HG03378 (cell line): Measurements from ENCODE around the gene SMTNL2.

ENCODE experiments used
- ATAC-seq: cut with Tn5 transposase; IDR thresholded peaks from one replicate; pipeline ENCODE4 v1.9.1; 2021; ENCODE audit warnings: mild to moderate bottlenecking, moderate library complexity; ENCODE audit not compliant: unreplicated experiment

The SMTNL2 gene

DNA sequence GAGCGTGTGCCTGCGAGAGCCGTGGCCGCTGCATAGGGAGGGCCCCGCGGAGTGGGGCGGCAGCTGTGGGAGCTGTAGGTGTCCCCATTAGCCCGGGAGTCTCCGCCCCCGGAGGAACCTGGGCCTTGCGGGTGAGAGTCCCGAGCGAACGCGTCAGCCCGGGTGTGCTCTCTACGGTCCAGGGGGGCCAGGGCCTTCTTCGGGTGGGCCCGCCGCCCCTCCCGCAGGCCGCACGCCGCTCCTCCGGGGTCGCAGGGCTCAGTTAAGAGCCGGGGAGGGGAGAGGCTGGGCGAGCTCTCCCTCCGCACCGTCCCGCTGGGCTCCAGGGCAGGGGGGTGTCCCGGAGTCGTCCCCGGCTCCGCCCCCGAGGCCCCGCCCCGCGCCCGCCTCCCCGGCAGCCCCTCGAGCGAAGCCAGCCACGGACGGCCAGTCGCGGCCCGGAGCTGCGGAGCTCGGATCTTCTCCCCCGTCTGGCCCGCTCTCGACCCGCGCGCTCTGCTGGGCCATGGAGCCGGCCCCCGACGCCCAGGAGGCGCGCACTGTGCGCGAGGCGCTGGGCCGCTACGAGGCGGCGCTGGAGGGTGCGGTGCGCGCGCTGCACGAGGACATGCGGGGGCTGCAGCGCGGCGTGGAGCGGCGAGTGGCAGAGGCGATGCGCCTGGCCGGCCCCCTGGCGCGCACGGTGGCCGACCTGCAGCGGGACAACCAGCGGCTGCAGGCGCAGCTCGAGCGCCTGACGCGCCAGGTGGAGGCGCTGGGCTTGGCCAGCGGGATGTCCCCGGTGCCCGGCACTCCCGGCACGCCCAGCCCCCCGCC, at the start of gene SMTNL2:
SMTNL2 (plus strand) TSS at position 429 of the 816 bp plus-strand sequence; CDS start at position 506, 77 bp downstream.
- ATAC-seq: no peak

DNA sequence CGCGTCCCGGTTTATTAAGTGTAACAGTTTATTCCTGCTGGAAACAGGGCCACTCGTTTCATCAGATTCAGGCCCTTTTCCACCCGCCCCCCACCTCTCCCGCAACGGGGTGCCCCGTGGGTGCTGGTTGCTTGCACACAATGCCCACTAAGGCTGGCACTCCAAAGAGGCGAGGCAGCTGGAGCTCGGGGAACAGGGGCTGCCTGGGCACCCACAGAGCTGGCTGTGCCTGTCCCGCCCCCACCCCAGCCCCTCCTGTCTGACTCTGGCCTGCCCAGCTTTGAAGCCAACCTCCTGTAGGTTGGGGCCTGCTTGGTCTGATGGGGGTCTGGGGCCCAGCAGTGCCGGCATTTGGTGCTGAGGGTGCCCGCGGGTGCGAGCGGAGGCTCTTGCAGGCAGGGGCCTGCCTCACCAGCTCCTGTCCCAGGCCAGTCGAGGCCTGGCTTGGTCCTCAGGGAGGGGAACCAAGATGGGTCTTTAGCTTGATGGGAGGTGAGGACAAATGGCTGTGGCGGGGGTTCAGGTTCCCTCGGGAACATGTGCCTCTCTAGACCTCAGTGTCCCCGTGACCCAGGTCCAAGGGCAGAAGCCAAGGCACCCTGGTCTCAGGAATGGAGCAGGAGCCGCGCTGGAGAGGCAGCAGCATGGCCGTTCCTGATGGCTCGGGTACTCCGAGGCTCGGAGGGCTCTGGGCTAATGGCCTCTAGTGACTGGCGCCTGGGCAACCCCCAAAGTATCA, 49.2 kb upstream of the SMTNL2 start:
- no peak for ATAC-seq

DNA sequence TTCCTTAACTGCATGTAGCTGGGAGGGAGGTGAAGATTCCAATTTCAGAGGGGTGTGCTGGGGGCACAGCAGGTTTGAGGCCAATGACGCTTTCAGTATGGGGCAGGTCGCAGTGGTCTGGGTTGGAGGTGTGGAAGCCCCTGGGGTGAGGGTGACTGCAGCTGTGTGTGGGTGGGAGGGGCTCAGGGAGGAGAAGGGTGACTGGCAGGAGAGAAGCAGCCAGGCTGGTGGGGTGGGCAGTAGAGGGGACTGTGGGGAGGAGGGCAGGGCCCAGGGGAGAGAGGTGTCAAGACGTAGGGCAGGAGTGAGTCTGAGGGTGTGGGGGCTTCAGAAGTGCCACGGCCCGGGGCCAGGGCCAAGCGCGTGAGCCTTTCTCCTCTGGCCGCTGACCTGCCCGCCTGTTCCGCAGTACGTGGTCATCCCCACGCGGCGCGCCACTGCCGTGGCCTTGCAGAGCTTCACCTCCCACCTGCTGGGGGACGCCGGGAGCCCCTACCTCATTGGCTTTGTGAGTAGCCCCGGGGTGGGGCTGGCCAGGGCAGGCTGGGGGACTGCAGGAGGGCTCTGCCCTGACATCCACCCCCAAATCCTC, 48.6 kb upstream of the SMTNL2 start:
- ATAC-seq: no peak

DNA sequence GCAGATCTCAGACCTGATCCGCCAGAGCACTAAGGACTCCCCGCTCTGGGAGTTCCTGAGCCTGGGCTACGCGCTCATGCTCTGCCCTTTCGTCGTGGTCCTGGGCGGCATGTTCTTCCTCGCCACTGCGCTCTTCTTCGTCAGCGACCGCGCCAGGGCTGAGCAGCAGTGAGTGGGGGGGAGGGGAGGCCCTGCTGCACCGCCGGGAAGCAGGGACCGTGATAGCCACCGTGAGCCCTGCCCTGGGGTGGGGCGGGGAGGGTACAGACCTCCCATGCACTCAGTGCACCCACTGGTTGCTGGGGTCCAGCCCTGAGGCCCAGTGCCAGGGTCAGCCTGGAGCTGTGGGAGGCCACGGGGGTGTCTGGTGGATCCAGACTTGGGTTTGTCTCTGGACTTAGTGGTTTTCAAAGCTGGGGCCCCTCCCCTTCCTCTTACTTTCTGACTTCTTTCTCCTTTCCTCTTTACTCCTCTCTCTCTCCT, 48.0 kb upstream of the SMTNL2 start:
- no peak for ATAC-seq

DNA sequence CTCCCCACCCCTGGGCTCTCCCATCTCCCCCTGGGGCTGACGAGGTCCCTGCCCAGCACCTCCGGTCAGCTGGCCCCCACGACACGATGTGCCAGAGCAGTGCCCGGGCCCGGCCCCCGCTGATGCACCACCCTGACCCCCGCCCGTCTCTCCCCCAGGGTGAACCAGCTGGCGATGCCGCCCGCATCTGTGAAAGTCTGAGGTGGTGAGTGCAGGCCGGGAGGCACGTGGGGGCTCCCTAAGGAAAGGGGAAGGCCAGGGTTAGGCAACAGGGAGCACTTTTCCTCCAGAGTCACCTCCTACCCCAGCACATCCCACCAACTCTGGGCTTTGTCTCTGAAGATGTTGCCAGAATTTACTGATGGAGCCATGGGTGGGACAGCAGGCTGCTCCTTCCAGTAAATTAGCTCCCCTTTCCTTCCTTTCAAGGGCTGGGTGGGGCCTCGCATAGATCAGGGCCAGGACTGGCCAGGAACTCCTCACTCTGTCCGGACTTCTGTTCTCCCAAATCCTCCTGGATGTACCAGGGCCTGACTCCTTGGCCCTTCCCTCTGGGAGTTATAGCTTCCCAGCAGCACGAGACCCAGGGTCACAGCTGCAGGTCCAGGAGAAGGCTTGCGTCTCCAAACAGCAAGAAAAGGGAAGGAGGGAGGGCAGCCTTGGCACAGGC, 47.5 kb upstream of the SMTNL2 start:
- ATAC-seq: no peak

DNA sequence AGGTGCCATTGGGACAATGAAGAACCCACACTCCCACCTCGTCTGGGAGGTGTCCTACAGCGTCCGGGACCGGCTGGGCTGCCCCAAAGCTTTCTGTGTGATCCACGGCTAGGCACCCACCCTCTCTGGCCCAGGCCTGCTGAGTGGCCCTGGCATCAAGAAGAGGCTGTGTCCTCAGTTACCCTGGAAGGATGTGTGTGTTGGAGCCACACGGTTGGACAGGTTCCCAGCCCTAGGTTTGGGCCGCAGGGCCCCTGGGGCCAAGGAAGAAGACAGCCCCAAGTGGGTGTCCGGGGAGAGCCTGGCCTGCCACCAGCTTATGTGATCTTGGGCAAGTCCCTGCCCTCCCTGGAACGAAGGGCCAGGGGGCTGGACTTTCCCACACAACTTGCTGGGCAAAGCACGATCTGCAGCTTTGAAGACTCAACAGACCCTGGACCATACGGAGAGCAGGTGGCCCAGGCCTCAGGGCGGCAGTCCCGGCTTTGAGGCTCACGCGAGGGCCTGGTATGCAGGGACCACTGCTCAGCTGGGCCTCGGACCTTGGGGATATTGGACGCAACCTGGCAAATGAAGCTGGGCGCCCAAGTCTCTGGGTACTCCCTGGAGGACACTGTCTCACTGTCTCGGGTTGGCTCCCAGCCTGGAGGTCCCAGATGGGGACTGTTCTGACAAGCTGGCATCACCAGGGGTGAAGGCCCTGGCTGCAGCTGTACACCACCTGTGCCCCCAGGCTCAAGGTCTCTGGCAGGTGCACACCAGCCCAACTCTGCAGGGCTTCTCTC, 46.7 kb upstream of the SMTNL2 start:
- ATAC-seq: no peak

DNA sequence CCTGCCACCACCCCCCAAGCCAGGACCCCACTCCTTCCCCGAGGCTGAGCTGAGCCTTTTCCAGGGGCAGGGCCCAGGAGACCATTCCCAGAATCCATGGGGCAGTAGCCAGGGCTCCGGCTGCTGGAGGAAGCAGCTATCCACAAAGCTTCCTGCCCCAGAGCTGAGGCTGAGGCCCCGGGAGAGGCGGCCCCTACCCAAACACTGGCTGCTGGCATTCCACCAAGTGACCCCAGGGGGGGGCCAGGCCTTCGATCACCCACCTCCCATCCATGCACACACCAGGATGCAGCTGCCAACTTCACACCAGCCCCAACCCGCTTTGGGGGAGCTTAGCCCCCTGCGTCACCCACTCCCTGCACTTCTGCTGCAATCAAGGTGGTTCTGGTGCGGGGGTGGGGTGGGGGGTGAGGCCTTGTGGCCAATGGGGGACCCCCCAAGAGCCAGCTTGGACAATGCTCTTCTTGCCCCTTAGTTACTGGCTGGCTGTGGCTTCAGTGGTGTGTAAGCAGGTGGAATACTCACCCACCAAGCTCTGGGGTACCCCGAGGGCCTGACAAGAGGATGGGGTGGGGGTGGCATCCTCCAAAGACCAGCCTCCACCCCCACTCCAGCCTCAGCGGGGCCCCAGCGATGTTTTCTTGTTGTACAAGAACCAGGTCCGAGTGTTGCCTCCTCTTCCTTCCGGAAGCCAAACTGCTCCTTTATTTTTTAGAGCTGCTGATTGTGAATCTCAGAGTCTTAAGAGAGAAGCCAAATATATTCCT, 45.9 kb upstream of the SMTNL2 start:
- no peak for ATAC-seq

DNA sequence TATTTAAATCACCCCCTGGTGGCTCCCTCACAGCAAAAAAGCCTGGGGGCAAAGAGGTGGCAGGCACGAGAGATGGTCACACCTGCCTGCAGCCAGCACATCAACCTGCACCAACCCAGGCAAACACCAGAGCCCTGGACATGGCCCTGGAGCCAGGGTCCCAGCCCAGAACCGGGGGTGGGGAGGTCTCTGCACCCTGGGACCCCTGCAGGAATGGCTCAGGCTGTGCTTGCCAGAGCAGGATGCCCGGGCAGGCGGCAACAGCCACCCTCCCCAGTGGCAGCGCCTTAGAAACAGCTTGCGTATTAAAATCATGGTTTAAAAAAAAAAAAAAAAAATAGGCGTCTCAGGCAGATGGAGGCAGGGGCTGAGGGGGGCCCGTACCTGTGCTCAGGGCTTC, 45.3 kb upstream of the SMTNL2 start:
- no peak for ATAC-seq

DNA sequence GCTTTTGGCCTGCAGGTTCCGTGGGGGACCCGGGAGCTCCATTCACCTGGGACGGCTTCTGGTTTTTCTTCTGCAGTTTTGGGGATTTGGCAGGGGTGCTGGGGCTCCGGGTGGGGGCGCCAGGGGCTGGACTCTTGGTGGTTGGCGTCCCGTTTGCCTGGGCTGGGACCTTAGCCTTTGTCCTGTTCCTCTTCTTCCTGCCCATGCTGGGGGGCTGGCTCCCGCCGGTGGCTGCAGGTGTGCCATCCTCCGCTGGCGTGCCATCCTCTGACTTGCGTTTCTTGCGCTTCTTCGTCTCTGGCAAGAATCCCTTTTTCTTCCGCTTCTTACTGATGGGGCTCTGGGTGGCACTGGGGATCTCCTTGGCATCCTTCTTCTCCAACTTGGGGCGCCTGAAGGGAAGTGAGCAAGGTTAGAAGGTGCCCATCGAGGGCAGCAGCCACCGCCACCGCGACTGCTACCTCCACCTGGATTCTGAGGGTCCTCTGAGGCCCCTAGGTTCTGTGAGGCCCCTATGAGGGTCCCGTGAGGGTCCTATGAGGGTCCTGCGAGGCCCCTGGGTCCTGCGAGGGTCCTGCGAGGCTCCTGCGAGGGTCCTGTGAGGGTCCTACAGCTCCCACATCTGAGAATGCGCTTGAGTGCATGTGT, 44.6 kb upstream of the SMTNL2 start:
- no peak for ATAC-seq

DNA sequence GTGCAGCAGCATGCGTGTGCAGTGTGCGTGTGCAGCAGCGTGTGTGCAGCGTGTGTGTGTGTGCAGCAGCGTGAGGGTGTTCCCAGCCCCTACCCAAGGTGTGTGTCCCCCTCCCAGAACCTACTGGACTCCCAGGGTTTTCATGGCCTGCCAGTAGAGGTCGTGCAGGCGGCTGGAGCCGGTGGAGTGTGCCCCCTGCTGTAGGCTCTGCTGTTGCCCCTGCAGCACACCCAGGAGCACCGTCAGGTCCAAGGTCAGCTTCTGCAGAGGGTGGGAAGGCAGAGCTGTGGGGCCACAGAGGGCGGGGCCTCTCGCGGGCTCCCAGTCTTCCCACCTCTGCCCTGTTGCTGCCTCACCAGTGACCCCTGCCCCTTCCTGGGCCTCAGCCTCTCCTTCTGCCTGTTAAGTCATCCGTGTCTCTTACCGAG, 44.1 kb upstream of the SMTNL2 start:
- ATAC-seq: no peak

DNA sequence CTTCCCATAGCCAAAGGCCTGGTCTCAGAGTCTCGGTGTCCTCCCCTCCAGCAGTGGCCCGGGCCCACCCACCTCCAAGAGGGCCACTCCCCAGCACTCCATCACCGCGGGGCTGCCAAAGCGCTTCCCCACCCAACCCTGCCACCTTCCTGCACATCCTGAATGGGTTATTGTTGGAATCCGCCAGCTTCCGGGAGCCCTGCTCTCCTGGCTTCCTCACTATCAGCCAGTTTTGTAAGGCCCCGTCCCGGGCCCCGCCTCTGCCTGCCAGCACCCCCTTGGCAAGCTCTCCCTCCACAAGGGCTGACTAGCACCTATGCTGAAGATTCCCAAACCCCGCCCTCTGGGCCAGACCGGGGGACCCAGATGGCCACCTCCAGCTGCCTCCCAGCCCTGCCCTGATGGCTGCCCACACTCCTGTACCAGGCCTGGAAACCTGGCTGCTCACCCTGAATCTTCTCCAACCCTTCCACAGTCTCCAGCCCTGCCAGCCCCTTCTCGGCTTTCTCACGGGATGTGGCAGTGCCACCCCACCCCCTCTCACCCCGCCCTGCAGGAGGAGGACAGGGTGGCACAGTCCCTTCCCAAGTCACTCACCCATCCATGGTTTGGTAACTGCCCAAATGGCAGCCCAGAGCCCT, 43.5 kb upstream of the SMTNL2 start:
- no peak for ATAC-seq

DNA sequence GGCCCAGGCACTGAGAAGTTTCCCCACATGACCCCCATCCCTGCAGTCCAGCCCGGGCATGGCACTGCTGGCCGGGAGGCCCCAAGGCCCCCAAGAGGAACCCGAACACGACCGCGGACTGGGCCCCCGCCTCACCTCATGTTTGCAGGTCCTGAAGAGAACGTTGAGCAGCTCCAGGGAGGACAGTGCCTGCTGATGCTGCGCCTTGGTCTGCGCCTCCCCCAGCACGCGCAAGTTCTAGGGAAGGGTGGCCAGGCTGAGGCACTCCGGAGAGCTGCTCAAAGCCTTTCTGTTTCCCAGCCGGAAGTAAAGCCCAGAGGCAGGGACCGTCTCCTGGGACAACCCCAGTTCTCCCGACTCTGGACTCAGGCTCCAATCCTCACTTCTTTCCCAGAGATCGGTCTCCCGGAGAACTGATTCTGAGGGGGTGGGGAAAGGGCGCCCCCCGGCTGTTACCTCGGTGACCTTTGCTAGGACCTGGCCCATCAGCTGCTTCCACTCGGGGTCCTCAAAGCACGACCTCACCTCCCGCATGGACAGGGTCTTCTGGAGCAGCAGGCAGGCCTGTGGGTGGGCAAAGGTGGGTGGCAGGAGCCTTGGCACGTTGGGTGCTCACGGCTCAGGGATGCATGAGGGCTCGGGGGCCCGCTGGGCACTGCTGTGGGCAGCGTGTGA, 42.9 kb upstream of the SMTNL2 start:
- no peak for ATAC-seq

DNA sequence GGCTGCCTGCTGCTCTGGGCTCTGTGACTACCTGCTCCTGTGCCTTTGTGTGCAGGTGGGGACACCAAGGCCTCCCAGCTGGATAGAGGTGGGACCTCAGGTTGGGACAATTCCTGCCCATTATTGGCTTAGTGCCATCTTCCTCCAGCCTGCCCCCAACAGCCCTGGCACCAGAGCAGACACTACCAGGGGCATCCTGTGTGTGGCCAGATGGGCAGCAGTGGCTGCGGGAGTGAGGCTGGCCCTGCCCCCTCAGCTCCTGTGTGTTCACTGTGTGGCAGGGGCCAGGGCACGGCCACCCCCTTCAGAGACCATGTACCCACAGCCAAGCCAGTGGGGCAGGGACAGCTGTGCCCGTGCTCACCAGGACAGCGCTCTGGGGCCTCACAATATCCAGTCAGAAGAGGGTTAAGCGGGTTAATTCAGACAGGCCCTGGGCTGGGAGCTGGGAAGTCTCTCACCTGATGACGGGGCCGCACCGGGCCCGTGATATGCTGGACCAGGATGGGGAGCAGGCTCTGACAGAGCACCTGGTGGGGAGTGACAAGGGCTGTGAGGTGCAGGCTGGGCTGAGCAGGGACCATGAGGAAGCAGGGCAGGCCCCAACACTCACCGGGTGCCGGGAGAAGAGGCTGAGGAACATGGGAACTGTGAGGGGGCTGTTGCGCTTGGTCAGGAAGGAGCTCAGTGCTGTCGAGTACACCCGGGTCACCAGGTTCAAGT, 42.2 kb upstream of the SMTNL2 start:
- ATAC-seq: no peak

DNA sequence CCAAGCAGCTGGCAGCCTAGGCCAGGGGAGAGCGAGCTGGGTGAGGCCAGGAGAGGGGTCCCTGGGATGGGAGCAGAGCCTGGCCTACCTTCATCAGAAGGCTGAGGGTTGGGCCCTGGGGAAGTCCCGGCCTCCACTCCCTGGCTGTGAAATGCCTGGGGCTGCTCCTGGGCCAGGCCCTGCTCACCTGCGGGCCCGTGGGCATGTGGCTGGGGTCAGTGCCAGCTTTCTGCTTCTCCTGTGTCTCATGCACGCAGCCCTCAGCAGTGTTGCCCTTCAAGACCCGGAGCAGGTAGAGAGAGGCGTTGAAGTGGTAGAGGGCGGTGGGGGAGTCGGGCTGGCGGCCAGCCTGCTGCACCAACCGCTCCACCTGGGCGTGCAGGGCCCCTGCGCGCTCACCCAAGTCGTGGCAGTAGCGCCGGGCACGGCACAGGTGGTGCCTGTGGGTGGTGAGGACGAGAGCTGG, 41.6 kb upstream of the SMTNL2 start:
- ATAC-seq: no peak

DNA sequence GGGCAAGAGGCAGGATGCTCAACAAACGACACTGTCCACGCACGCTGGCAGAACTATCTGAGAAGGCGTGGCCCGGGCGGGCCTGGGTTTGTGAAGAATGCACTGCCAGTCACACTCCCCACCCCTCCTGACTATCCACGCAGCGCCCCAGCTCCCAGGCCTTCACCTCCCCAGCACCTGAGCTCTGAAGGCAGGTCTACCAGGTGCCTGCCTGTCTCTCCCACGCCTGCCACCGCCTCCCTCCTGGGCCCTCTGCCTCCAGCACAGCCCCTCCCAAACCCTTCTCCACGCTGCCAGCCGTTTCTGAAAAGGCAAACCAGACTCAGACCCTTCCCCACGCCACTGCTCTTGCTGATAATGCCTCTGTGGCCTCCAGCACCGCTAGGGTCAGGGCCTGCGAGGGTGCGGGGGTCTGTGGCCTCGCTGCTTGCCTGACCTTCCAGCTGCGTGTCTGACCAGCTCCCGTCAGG, 40.7 kb upstream of the SMTNL2 start:
- no peak for ATAC-seq

DNA sequence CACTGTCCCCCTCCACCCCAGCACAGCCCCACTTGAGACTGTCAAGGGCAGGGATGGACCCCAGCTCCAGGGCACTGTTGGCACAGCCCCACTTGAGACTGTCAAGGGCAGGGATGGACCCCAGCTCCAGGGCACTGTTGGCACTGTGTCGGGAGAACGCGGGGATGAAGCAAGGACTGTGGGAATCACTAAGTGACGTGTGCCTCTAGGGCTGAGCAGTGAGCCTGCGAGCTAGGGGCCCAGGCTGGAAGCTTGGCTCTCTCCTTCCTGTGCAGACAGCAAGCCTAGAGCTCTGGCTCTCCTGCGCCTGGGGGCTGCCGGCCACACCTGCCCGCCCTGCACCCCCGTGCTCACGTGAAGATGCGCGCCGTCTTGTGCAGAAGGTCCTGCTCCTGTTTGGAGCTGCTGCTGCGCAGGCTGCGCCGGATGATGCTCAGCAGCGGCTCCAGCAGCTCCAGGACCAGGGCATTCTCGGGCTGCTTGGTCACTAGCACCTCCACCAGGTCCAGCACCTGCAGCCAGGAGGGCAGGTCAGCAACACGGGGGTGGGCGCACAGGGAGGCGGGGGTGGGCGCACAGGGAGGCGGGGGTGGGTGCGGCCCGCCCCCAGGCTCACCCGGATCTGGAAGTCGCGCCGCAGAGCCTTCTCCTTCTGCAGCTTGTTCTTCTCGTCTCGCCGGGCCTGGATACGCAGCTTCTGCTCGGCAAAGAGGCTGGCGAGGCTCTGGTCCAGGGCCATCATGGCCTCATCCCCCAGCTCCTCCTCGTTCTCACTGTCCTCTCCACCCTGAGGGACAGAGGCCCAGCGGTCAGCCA, 40.0 kb upstream of the SMTNL2 start:
- ATAC-seq: no peak

DNA sequence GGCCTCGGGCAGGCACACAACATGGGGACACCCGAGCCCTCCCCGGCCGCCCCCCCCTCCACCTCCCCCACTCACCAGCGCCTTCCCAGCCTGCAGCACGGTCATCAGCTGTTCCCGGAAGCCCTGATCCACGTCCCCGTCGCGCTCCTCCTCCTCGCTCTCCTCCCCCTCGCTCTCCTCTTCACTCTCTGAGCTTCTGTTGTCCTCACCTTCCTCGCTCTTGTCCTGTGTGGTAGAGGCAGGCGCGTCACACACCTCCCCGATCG, 39.4 kb upstream of the SMTNL2 start:
- ATAC-seq: no peak
